Fibroblast of the aortic adventitia (primary cell): ENCODE results near the gene PID1. TPM values are rescaled to one million over a fixed set of nuclear protein-coding genes. Genes with fewer than 3 reads are reported as not detected.

Experiments
- DNase-seq: peaks from one replicate; pipeline ENCODE4 v3.0.0-alpha.2; 2010; ENCODE audit warnings: low read depth
- H3K4me3 ChIP-seq: 2 replicates; pipeline ENCODE4 v1.5.1; 2011; ENCODE audit warnings: low read depth, mild to moderate bottlenecking, control low read depth, low read length, moderate library complexity
- CTCF ChIP-seq: IDR thresholded peaks from 2 replicates; pipeline ENCODE4 v1.5.1; 2011; ENCODE audit warnings: mild to moderate bottlenecking, low read length, control low read depth, inconsistent platforms; ENCODE audit not compliant: insufficient read depth
- total RNA-seq: library from RNA; depleted of rRNA; stranded (reverse); fragments of >200 nt; gene quantifications from 2 replicates; pipeline ENCODE4 v1.2.3, GENCODE V29; 2012; ENCODE audit warnings: low replicate concordance

PID1 gene
- total RNA-seq, 1 donor: 13.0 TPM

- H3K4me3 ChIP-seq: no peak overlapping the region
- DNase-seq: peak; percentile 52
- no peak for TF ChIP-seq CTCF
Observed at GRCh38 chr2:229087843-229088516, 183.1 kb downstream of the PID1 start.

- H3K4me3 ChIP-seq: no peak overlapping the region
- no peak for DNase-seq
- TF ChIP-seq CTCF: no peak
Observed at GRCh38 chr2:229087267-229087666, 183.8 kb downstream of the PID1 start.

- no peak for TF ChIP-seq CTCF
- H3K4me3 ChIP-seq: no peak overlapping the region
Observed at GRCh38 chr2:229085439-229085838, 185.6 kb downstream of the PID1 start.

GRCh38 chr2:229084447-229084846, 186.6 kb downstream of the PID1 start:
- peak; percentile 72 for DNase-seq
- no peak overlapping the region for H3K4me3 ChIP-seq
- TF ChIP-seq CTCF: no peak

More at GRCh38 chr2:229085439-229085838, 185.6 kb downstream of the PID1 start:
- DNase-seq: no peak

GRCh38 chr2:229083606-229084340, 187.3 kb downstream of the PID1 start:
- H3K4me3 ChIP-seq: no peak overlapping the region
- DNase-seq: no peak
- no peak for TF ChIP-seq CTCF

GRCh38 chr2:229081411-229081810, 189.7 kb downstream of the PID1 start:
- no peak overlapping the region for H3K4me3 ChIP-seq
- no peak for TF ChIP-seq CTCF
- peak; percentile 4 for DNase-seq
